Adrenal gland (tissue), 12 donors: Measurements from ENCODE around the gene IQGAP1. TPM values are rescaled to one million over a fixed set of nuclear protein-coding genes. Genes with fewer than 3 reads are reported as not detected.

ENCODE experiments used
- DNase-seq, 7 donors: peaks; one replicate each; pipeline ENCODE4 v3.0.0-alpha.2; 2019 to 2020
- H3K27ac ChIP-seq, 5 donors: fragments of 200-600 bp; sonication (generic) in 4 of 5; 1 replicate in 3 of 5; 2 replicates in 2 of 5; pipeline versions ENCODE4 v1.5.1 to v1.8.0; 2016 to 2020; ENCODE audit warnings: mild to moderate bottlenecking in 1 of 5
- H3K27me3 ChIP-seq: fragments of 200-600 bp; 2 replicates; pipeline ENCODE4 v1.8.0; 2021
- H3K36me3 ChIP-seq, 2 donors: fragments of 200-600 bp; replicated peaks in 1 of 2; 1 replicate in 1 of 2; 2 replicates in 1 of 2; pipeline versions ENCODE4 v1.5.1 to v1.8.0; 2018 to 2022
- H3K4me1 ChIP-seq, 2 donors: fragments of 200-600 bp; replicated peaks in 1 of 2; 1 replicate in 1 of 2; 2 replicates in 1 of 2; pipeline versions ENCODE4 v1.5.1 to v1.8.0; 2018 to 2021
- H3K4me3 ChIP-seq, 4 donors: fragments of 200-600 bp; sonication (generic) in 3 of 4; one replicate each; pipeline ENCODE4 v1.5.1; 2016 to 2018
- H3K9me3 ChIP-seq, 3 donors: fragments of 200-600 bp; sonication (generic) in 1 of 3; replicated peaks in 1 of 3; 1 replicate in 2 of 3; 2 replicates in 1 of 3; pipeline versions ENCODE4 v1.5.1 to v1.8.0; 2016 to 2021
- CTCF ChIP-seq, 6 experiments: fragments of 450-650 bp in 4 of 6; fragments of 200-600 bp in 2 of 6; sonication (generic) in 1 of 6; IDR thresholded peaks; 1 replicate in 5 of 6; 2 replicates in 1 of 6; pipeline versions ENCODE4 v1.5.1 to v1.8.0; 2016 to 2021; ENCODE audit warnings: antibody characterized with exemption in 6 of 6, mild to moderate bottlenecking in 2 of 6, moderate library complexity in 1 of 6
- POLR2A ChIP-seq, 2 donors: fragments of 450-650 bp; IDR thresholded peaks; one replicate each; pipeline ENCODE4 v1.6.1; 2017; ENCODE audit warnings: antibody characterized with exemption in 2 of 2, mild to moderate bottlenecking in 2 of 2, moderate library complexity in 1 of 2
- WGBS, 4 donors: extraction: QIAGEN DNeasy Blood & Tissue Kit in 2 of 4; methylation state at CpG; one replicate each; pipeline versions ENCODE4 v1.1.5 to v1.1.7; 2013 to 2017; 5-methylcytosine and 5-hydroxymethylcytosine counted together
- intact Hi-C, 2 donors: fragments of 100-400 bp; cut with DNase I; formaldehyde crosslinking; loops; one replicate each; pipeline versions ENCODE4 v1.14.1 to v1.15.0; 2022 to 2023
- polyA plus RNA-seq, 3 donors: library from polyadenylated mRNA; stranded (reverse); fragments of 200-250 nt in 2 of 3; fragments of 350-450 nt in 1 of 3; fragmentation: Illumina TruSeq in 1 of 3; extraction: RNeasy Lipid Tissue Mini Kit (QIAGEN cat#74804) in 1 of 3; gene quantifications; one replicate each; pipeline ENCODE4 v1.2.3, GENCODE V29; 2013 to 2014
- total RNA-seq, 9 donors: library from RNA; depleted of rRNA in 4 of 9; stranded (reverse); fragments of >200 nt in 4 of 9; fragments of 120-200 nt in 1 of 9; fragmentation: NEBNext Ultra II Directional in 1 of 9; extraction: Animal tissue kit (Norgen Biotek cat#: 25700) in 1 of 9; gene quantifications; one replicate each; pipeline versions ENCODE4 v1.1.0 to v1.2.4, GENCODE V29; 2013 to 2023
- donor health status: healthy with polysubstance abuse.
- donor health status: Bipolar disorder and iron deficiency.
- donor health status: DM: yes; HTN: yes; CAD: no.
- donor health status: DM: no; HTN: no; CAD: no.
- donor health status: DM: no; HTN: no; CAD: no.
- donor health status: DM: yes; HTN: yes; CAD: no.

Gene IQGAP1
- total and polyA plus RNA-seq, 12 donors = 34.3 to 261 (median 150) TPM

- no peaks in the 10 kb centered on the region for H3K27me3 ChIP-seq
- DNase-seq = peak; percentile 46 to 75 (median 68)
- H3K9me3 ChIP-seq = no peaks in the 10 kb centered on the region
- no peak for TF ChIP-seq CTCF (IDR thresholded peaks at IDR 0.05)
- no peak for TF ChIP-seq POLR2A (IDR thresholded peaks at IDR 0.05)
- peak overlapping the region in 3 of 5 donors; percentile 12 to 57 (median 20) for H3K27ac ChIP-seq
- intact Hi-C loops = loop anchor here in 1 of 2 donors (5.0 kb wide), 1 partner anchor 117 kb away; no protein-coding TSS in a partner anchor
- WGBS, 4 donors = 61 to 64% (median 63%) methylated on average over 8 of the region's 8 CpGs
- H3K36me3 ChIP-seq = peaks cover 0 to 80% of the 10 kb centered on the region in 2 donors
- no peak overlapping the region for H3K4me3 ChIP-seq
- H3K4me1 ChIP-seq = no peaks in the 10 kb centered on the region
Observed at GRCh38 chr15:90478846-90479481, 90.9 kb downstream of the IQGAP1 start.

DNA sequence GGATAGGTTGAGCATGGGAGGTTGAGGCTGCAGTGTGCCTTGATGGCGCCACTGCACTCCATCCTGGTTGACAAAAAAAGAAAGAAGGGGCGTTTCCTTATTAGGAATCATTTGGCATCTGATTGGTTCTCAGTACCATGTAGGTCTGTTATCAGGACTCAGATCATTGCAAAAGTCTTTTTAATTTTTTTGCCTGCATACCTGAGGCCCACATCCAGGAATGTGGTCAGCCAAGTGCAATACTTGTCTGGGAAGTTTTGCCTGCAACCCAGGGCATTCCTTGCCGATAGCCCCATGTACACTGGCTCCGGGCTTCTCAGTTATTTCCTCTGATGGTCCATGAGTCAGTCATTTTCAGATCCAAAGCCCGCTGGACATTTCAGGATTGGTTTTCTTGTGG is 91.6 kb downstream of the IQGAP1 start:
- intact Hi-C loops = loop anchor here (5.0 to 10.0 kb wide), 3 partner anchors 117 to 157 kb away; no protein-coding TSS in a partner anchor
- Histone ChIP-seq H3K9me3 (no peaks in the 10 kb centered on the region), H3K27me3 (no peaks in the 10 kb centered on the region), H3K27ac (peak overlapping the region in 2 of 5 donors; percentile 20 to 57), H3K36me3 (peaks cover 0 to 80% of the 10 kb centered on the region in 2 donors), H3K4me1 (no peaks in the 10 kb centered on the region), H3K4me3 (no peak overlapping the region)
- WGBS, 4 donors = 89 to 98% (median 96%) methylated on average over 5 of the region's 5 CpGs
- TF ChIP-seq CTCF (IDR thresholded peaks at IDR 0.05) (no peak), POLR2A (IDR thresholded peaks at IDR 0.05) (no peak)
- no peak for DNase-seq

DNA sequence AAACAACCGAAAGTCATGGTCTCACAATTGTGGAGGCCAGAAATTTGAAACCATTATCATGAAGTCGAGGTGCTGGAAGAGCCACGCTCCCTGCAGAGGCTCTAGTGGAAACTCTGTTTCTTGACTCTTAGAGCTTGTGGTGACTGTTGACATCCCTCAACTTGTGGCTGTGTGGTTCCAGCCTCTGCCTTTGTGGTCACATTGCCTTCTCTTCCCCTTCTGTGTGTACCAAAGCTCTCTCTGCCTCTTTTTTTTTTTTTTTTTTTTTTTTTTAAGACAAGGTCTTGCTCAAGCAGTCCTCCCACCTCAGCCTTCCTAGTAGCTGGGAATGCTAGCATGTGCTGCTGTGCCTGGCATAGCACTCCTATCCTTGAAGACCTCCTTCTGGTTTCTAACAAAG is 93.0 kb downstream of the IQGAP1 start:
- H3K4me1 ChIP-seq = no peaks in the 10 kb centered on the region
- H3K27ac ChIP-seq = no peak overlapping the region
- no peak for DNase-seq
- 64 to 84% (median 78%) methylated on average over 3 of the region's 3 CpGs for WGBS, 4 donors
- H3K27me3 ChIP-seq = no peaks in the 10 kb centered on the region
- no peak for TF ChIP-seq CTCF (IDR thresholded peaks at IDR 0.05)
- TF ChIP-seq POLR2A (IDR thresholded peaks at IDR 0.05) = no peak
- H3K9me3 ChIP-seq = no peaks in the 10 kb centered on the region
- H3K4me3 ChIP-seq = no peak overlapping the region
- intact Hi-C loops = loop anchor here (5.0 to 10.0 kb wide), 2 partner anchors 156 to 159 kb away; no protein-coding TSS in a partner anchor
- peaks cover 0 to 80% of the 10 kb centered on the region in 2 donors for H3K36me3 ChIP-seq

DNA sequence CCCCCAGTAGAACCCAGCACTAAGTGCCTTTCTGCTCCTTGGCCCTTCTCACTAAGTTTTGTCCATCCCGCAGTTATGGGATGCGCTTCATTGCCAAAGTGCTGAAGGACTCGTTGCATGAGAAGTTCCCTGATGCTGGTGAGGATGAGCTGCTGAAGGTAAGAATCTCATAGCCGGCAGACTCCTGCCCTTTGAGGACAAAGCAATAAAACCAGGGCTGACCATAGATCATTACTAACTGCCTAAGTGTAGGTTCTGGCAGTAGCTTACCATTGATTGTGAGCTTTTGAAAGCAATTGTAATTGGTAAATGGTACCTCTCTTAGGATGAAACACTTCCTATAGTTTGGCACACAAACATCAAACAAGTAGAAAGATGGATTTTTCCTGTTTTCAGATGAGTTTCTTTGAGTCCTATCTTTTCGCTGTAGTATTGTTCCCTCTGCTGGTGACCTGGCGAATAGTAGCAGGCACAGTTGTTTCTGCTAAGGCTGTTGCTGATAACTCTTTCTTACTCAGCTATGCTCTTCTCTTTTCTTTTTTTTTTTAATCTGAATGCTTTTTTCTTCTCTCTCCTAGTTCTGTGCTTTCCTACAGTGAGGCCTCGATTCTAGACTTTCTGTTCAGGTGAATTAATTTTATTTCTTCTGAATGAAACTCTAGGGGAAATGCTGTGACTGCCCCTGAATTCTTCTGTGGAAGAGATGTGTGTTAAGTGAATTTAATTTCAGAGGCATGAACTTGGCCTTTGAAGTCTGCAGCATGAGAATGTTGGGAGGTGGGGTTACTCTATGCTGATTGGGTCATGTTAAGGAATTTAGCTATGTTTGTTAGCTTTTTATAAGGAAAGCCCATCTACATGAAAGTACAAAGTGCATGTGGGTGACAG is 94.3 kb downstream of the IQGAP1 start:
- DNase-seq = peak; percentile 32 to 87 (median 55)
- H3K36me3 ChIP-seq = peaks cover 0 to 80% of the 10 kb centered on the region in 2 donors
- no peaks in the 10 kb centered on the region for H3K9me3 ChIP-seq

More for the DNA sequence above, 94.3 kb downstream of the IQGAP1 start:
- H3K27ac ChIP-seq = no peak overlapping the region
- no peaks in the 10 kb centered on the region for H3K4me1 ChIP-seq
- no peaks in the 10 kb centered on the region for H3K27me3 ChIP-seq
- no peak overlapping the region for H3K4me3 ChIP-seq
- 45 to 50% (median 46%) methylated on average over 6 to 7 of the region's 7 CpGs for WGBS, 4 donors
- TF ChIP-seq CTCF (IDR thresholded peaks at IDR 0.05) = peak; percentile 58 to 92 (median 84)
- no peak for TF ChIP-seq POLR2A (IDR thresholded peaks at IDR 0.05)
- intact Hi-C loops = loop anchor here (5.0 to 10.0 kb wide), 2 partner anchors 158 to 160 kb away; no protein-coding TSS in a partner anchor
